ENCODE data around the gene RAP1GAP.
"Not testable (repeated sequence)": the region's sequence is repeated elsewhere in the genome, so short reads cannot be mapped to it uniquely, and the experiment has no call there.

The RAP1GAP gene

DNA sequence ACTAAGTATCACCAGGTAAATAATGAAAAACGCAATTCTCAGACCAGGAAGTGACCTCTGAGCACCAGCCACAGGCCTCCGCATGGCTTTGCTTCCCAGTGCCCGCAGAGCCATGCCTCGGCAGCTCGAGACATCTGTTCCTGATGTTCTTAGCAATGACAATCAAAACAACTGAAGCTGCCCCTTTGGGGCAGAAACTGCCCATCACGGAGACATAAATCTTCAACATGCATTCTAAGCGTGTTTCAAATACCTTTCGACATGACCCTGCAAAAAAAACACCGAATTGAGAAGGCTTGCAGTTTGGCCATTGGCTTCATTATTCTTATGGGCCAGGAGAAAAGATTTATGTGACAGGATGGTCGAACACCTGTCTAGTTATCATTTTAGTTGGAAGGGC, 5.8 kb upstream of the RAP1GAP start:
- no peak for FAIRE-seq

DNA sequence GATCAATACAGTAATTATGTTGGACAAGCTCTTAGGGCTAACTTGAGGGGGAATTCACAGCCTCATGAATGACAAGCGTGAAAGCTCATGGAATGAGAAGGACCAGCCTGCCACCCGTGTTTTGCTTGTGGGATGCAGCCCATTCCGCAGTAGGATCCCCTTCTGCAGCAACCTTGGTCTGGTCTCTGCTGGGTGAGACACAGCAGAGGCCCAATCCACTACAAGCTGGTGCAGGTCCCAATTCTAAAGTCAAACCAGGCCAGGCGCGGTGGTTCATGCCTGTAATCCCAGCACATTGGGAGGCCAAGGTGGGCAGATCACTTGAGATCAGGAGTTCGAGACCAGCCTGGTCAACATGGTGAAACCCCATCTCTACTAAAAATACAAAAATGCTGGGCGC, 4.7 kb upstream of the RAP1GAP start:
- FAIRE-seq: not testable (repeated sequence)

DNA sequence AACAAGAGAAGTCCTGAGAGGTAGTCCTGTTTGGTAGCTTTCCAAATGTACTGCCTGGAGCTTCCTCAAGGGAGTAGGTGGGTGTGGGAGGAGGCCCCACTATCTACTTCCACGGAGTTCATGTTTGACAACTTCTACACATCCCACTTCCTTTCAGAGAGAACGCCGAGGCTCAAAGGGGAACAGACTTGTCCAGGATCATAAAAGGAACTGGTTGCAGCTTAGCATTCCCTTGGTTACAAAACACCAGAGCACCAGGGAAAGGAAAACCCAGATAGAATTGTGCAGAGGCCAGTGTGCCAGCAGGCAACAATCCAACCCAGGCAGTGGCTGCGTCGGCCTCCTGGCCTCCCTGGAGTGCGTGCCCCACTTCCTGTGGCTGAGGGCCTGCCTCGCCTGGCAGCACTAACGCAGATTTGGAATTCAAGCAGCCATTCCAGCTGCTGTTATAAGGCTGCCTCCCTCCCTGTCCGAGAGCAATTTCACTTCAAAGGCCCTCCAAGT, 4.2 kb upstream of the RAP1GAP start:
- FAIRE-seq: no peak

DNA sequence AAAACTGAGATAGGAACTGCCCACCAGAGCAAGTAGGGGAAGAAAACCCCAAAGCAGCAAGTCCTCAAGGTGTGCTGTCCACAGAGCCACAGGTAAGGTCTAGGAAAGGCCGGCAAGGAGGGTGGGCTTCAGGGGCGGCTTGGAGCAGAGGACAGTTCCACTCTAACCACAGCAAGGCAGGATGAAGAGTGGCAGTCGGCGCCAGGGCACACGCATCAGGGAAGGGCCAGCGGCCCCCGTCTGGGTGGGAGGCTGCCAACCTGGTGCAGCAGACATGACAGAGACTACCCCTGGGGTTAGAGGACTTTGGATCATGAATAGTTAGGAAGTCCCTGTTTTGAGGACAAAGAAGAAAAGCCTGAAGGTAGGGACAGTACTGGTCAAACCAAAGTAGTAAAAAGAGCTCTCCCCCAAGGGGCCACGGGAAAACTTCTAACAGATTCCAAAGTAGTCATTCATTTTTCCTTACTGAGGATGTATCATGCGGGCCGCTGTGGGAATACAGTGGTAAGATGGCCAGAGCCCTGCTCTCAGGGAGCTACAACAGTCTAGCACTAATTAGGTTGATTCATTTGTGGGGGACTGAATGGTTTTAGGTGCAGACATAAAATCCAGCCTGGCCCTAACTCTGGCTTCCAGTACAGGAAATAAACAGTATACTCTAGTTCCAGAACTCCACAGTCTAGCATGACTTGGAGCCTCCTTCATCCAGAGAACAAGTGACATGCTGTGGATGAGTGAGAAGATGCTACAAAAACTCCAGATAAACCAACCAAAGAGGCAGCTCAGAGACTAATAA, 3.5 kb upstream of the RAP1GAP start:
- no peak for FAIRE-seq

DNA sequence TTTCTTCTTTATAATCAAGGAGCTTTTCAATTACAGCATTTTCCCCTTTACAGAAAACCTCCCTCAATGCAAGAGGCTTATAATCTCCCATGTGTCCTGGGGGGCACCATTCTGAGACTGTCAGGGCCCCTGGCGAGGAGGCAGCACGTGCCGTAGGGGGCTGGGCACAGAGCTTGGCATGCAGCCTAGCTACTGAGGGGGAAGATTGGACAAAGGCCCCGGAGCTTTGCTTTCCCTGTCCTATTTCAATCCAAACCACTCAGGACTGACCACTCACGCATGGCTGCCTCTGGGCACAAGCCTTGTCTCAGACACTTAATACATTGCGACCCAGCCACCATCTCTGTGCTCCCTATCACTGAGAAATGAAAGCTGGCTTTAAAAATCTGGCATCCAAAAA, 2.8 kb upstream of the RAP1GAP start:
- no peak for FAIRE-seq

DNA sequence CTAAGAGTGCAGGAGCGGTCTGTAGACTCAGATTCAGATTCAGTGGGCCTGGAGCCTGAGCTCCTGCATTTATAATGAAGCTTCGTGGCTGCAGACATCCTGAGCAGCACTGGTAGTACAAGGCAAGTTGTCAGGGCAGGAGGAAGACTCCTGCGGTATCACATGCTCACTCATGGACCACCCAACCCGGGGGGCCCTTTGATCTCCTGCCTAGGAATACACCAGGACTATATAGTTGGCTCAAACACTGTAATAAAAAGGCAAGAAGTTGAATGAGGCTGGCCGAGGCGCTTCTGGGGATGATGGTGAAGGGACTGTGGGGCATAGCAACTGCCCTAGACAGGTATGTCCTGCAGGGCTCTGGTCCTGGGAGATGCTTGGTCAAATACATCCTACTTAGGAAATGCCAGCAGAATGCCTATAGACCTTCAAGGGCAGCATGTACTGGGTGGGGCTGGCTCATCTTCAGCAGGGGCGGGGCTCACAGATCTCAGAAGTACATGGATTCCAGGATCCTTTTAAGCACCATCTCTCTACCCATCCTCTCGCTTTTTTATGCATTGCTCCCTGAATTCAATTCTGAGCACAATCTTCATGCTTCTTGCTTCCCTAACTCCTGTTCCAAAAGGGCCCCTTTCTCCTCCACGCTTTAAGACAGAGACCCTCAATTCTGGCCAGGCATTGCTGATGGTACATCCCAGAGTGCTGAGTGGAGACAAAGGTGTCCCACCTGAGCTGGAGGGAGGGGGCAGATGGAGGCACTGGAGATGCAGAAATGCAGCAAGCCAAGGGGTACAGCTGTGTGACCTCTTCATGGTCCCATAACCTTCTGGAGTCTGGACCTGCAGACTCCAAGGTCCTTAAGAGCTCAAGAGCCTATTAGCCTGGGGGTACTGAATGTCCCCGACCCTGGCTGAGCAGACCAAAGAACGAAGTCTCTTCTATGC, 2.1 kb upstream of the RAP1GAP start:
- FAIRE-seq: no peak

DNA sequence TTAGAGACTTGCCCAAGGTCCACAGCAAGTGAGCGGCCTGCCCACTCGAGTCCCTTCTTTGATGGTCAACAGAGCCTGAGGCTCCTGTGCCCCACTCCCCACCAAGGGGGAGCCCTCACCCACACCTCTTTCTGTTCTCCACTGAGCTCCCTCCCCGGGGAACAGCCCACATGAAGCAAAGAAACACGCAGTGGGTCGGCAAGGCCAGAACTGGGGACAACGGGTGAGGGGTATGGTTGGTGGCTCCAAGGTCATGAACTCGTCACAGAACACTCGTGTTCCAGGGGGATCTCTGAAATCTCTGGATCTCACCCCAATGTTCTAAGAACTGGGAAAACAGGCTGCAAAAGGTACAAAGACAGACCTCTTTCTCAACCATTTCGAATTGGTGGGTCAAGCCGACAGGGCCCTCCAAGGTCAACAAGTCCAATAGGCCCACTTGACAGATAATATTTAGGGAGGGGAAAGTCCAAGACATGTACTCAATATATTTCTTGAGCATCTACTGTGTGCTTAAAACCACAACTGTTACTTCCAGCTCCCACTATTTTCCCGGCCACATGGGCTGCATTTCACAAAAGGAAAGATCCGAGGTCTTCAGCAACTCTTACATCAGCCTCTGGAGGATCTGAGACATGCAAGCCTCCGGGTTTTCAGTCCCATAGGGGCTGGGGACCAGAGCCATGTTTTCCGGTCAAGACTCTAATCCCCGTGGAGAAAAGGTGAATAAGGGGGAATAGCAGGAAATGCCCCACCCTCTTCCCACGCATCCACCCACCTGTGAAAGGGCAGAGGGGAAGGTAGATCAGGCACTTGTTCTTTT, 1.1 kb upstream of the RAP1GAP start:
- FAIRE-seq: no peak

DNA sequence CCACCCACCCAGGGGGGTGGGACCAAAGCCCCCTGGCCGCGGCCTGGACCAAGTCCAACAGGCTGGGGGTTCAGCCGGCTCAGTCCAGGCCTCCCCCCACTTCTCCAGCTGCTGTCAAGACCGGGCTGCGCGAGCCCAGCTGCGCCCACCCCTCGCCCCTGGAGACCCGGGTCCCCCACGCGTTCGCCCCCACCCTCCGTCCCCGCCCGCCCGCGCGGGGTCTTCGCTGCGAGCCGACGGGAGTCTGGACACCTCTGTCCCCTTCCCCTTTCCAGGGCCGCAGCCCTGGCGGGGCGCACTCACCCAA, 253 bp downstream of the RAP1GAP start:
- FAIRE-seq: no peak

DNA sequence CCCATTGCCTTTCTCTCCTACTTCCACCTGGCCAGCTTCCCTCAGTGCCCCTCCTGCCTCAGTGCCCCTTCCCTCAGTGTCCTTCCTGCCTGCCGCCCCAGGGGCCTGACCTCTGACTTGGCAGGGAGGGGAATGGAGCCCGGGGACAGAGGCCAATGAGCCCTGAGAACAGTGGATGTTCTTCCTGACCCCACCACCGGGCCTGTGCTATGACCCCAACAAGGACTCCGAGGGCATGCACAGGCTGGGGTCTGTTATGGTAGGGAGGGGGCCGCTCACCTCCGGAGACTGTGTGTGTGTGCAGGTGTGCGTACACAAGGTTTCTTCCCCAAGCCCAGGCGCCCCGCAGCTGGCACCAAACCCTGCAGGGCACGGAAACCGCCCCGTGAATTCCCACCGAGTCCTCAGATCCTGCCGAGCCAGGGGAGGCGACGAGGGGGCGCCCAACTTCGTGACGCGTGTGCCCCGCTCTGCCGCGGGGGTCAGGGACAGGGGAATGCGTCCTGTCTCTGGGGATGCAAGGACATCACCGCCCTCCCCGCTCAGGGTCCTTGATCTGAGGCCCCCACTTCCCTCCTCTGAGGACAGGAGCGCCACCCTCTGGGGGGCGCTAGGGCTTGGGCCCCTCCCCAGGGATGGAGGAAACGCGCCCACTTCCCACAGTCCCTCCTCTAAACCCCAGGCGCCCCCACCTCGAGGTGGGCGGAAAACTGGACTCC, 766 bp downstream of the RAP1GAP start:
- FAIRE-seq: no peak

DNA sequence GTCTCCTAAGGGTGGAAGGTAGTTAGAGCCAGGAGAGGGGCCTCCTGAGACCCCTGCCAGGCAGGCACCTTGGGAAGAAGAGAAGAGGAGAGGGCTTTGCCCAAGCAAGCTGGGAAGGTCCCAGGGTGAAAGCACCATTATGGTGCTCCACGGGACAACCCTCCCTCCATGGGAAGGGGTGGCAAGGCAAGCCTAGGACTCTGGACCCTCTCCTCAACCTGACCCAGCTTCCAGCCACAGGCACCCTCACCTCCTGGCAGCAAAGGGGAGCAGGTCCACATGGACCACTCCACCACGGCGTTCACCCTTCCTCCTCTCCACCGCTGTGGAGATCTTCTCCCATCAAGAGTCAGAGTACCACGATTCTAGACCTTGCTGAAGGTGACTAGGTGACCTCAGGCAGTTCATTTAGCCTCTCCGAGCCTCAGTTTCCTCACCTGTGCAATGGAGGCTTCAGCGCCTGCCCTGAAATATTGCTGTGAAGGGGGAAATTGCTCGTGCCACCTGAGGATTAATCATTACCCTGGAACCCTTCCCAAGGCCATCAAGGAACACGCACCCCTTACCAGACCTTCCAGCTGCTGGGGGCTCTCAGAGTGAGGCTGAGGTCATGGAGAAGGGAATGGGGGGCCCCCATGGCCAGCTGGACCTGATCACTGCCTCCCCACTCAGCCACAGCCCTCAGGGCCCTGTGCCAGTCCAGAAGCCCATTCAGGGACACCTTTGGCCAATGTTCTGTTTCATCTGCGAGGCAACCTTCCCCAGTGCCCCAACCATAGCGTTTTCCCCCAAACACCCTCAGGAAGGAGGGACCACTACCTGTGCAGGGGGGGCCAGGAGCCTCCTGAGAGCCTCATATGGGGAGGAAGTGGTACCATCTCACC, 1.6 kb downstream of the RAP1GAP start:
- no peak for FAIRE-seq

DNA sequence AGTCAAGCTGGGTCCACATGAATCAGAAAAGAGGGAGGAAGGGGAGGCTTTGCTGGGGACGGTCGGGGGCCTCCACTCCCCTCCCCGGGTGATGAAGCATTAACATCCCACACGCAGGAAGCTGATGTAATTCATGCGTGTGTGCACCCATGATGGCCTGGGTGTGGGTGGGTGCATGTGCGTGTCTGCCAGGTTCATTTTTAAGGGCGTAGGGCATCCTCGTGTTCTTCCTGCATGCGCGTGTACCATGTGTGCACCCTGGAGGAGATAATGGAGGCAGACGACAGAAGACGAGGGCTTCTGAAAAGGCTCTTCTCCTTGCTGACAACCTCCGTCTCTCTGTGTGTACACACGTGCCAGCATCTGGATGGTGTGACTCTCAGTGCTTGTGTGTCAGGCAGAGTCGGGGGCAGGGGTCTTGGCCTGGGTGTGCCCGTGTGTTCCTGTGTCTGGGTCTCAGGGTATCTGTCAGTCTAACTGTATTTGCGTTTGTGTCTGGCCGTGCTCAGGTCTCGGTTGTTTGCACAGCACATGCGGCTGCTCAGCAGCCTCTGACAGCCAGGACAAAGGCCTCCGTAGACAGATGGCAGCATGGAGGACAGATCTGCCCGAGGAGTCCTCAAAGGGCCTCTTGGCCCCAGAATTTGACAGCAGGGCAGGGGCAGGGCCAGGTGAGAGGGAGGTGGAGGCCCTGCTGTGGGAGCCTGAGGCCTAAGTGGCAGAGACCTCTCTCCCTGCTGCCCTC, 2.4 kb downstream of the RAP1GAP start:
- no peak for FAIRE-seq

DNA sequence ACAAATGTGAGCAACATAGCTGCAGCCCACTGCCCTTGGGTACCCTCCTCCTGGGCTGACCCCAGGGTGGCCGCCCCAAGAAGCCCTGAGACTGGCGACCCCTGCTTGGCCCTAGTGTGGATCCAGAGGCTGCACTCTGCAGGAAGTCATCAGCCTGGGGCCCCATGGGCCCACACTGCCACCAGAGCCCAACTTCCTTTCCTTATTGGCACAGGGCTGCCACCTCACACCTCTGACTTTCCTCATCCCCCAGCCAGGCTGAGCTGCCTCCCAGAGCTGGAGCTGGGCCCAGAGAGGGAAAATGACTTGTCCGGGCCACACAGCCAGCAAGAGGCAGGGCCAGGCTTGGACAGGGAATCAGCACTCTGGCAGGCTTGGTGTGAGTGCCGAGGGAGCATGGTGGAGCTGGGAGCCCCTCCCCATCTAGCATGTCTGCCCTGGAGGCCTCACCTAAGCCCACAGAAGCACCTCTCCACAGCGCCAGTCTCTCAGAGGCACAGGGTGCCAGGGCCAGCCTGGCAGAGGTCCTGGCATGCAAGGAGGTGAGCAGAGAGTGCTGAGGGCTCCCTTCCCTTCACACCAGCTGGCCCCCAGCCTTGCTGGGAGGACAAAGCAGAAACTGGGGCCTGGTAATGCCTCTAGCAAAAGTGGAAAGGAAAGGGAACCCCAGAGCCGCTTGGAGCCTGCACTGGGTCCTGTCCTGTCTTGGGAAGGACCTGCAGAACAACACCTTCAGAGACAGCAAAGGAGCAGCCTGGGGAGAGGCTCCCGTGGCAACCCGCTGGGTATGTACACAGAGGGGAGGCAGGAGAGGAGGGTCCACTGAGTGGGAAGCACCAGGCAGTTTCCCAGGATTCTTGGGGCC, 3.2 kb downstream of the RAP1GAP start:
- FAIRE-seq: no peak

DNA sequence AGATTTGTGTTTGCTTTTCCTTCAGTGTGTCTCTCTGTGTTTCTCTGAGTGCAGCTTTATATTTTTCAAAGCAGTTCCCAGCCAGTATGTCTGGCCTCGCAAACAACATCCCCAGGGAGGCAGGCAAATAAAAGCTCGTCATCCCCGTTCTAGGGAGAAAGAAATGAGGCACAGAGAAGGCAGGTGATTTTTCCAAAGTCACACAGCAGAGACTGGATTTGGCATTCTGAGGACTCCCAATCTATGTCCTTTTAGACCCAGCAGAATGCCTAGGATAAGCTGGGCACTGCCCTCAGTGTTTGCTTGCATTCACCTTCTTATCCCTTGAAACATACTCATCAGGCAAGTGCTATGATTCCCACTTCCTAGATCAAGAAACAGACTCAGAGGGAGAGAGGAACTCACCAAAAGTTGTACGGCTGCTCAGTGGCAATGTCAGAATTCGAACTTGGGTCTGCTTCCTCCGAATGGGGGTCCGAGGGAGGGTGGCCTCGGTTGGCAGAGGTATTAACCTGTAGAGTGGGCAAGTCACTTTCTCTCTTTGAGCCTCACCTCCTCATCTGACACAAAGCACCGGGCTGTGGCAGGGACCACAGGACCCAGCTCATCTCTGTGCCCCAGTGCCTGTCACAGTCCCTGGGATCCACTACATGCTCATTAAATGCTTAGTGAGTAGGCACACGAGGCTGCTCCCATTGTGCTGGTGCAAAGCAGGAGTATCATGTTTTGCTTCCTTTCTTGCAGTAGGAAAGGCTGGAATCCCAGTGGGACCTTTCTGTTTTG, 4.2 kb downstream of the RAP1GAP start:
- FAIRE-seq: no peak

DNA sequence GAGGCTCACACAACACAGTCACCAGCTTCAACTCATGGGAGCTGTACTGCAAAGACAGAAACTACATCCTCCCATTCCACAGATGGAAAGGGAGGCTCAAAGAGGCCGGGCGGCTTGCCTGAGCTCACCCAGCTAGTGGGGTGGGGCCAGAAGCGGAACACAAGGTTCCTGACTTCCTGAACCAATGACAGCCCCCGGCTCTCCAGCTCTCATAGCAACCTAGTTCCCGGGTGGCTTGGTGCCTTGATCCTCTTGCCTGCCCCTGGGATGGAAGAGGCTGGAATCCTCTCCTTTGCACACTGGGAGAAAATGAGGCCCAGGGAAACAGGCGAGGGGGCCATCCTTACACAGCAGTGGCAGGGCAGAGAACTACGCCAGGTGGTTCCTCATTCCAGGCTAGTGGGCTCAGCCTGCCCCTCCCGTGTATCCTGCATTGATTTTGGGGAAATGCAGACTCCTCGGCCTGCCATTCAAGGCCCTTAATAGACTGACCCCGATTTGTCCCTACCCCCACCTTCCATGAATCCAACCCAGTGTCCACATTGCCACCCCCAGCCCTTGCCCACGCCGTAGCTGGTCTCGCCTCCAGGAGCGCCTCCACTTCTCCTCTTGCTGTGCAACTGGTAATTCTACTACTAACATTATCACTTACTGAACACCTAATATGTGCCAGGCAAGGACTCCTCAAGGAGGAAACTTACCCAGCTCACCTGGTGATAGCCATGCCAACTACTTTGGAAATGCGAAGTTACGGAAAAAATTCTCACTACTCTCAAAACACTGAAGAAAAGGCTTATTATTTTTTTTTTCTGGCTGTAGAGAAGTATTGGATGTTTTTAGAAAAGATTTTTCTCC, 5.0 kb downstream of the RAP1GAP start:
- no peak for FAIRE-seq

DNA sequence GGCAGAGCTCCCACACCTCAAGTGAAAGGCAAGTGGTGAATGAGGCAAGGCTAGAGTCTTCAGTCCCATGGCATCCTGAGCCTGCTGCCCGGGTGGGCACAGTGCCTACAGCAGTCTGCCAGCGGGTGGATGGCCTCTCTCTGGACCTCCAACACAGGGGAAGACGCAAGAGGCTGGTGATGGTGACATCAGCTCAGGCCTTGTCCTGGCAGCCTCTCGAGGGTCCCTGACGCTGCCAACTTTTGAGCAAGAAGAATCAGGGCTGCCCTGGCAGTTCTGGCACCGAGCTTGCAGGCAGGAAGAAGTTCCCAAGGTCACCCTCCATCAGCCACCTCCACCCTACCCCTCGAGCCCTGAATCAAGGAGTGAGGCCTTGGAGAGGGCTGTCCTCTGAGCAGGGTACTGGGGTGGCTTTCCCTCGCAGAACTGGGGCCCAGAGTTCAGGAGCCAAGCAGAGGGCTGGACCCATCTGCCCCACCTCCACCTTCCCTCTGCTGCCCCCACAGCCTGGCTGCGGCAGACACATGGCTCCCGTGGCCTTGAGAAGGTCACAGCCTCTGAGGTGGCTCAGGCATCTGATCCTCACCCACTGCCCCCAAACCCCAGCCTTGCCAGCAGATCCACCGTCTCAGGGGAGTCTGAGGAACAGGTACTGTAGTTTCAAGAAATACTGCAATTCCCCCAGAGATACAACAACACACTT, 5.8 kb downstream of the RAP1GAP start:
- no peak for FAIRE-seq

DNA sequence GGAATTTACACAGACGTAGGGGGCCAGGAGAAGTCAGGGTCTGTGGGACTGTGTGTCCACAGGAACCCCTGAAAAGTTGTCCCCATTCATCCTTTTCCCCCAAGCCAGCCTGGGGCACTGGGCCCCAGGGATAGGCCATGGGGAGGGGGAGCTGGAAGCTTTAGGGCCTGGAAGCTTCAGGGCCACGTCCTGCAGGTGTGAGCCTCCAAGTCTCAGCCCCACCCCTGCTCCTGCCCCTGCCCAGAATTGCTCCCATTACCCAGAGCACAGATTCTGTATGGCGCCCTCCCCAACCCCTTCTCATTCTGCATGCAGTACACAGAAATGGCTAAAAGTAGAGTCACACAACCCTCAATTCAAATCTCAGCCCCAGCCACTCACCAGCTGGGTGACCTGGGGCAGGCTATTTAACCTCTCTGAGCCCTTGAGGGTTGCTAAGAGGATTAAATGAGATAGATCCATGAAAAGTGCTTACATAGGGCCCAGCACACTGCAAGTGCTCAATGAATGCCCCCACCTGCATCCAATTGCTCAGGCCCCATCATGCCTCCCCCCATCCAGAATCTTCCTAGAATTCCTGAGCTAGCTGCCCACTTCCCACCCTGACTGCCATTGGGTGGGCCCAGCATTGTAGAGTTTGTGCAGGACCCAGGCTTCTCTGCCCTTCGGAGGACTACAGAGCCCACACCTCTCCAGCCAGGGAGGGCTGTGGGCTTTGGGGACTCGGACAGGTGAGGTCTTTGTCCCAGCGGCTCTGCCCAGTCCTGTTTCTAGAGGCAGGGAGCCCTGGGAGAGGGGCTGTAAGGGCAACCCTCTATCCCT, 6.5 kb downstream of the RAP1GAP start:
- no peak for FAIRE-seq

Measured in TTC549 (cell line).